Measurements from ENCODE around the gene SLC5A3. TPM values are rescaled to one million over a fixed set of nuclear protein-coding genes. Genes with fewer than 3 reads are reported as not detected.
A peak's percentile ranks its signal among the peaks of the same experiment; 100 is the strongest.

Gene SLC5A3
- total RNA-seq, 1 experiment from 2014 or later: 12.3 TPM

GRCh38 chr21:34100790-34101189 is 27.4 kb downstream of the SLC5A3 start:
- no CpG with 5 or more reads among the region's 4 CpGs for WGBS (ENCODE audit: extremely low coverage, insufficient read length, low lambda C conversion rate)

More at GRCh38 chr21:34100790-34101189, 27.4 kb downstream of the SLC5A3 start:
- no peak overlapping the region for H2AK5ac ChIP-seq (ENCODE audit: insufficient read length, low read length)
- no peak overlapping the region for H2BK20ac ChIP-seq (ENCODE audit: low read depth, low read length, poor library complexity, severe bottlenecking)
- H2BK120ac ChIP-seq (ENCODE audit: low read depth, low read length, poor library complexity, severe bottlenecking): no peak overlapping the region
- Mint-ChIP-seq H3K4me1 (peaks cover 41 to 50% of the 10 kb centered on the region in 2 experiments), H3K27ac (peak overlapping the region in 1 of 3 experiments; percentile 41; a peak in 2 of 7 replicates), H3K9me3 (no peaks in the 10 kb centered on the region), H3K4me3 (no peak overlapping the region), H3K27me3 (ENCODE audit: low read depth) (no peaks in the 10 kb centered on the region), H3K36me3 (ENCODE audit: insufficient read depth in 1 of 3, low read depth in 3 of 3) (peaks cover under 1 to 20% (median 18%) of the 10 kb centered on the region in 3 experiments; a peak in 6 of 7 replicates)
- H3K27ac ChIP-seq (ENCODE audit: insufficient read length, low read depth, low read length): no peak overlapping the region
- no peak overlapping the region for H4K5ac ChIP-seq (ENCODE audit: insufficient read length, low read depth, low read length)
- no peak overlapping the region for H2BK15ac ChIP-seq (ENCODE audit: low read depth, low read length)
- H3K56ac ChIP-seq (ENCODE audit: insufficient read length, low read depth, low read length): no peak overlapping the region
- no peak overlapping the region for H3K23ac ChIP-seq (ENCODE audit: insufficient read length, low read depth, low read length)
- no peak overlapping the region for H2AFZ ChIP-seq (ENCODE audit: low read length)
- H3K18ac ChIP-seq (ENCODE audit: insufficient read length, low read depth, low read length): no peak overlapping the region
- no peaks in the 10 kb centered on the region for H3K27me3 ChIP-seq (ENCODE audit: insufficient read depth, low read length)
- no peak overlapping the region for H2BK5ac ChIP-seq (ENCODE audit: insufficient read length, low read length)
- no peaks in the 10 kb centered on the region for H3K79me1 ChIP-seq (ENCODE audit: insufficient read depth, low read depth, low read length, poor library complexity, severe bottlenecking)
- H3K23me2 ChIP-seq (ENCODE audit: insufficient read length, low read depth, low read length, poor library complexity, severe bottlenecking): no peaks in the 10 kb centered on the region
- no peak for TF ChIP-seq CTCF (conservative IDR thresholded peaks at IDR 0.05)
- no peak overlapping the region for H4K8ac ChIP-seq (replicated peaks; ENCODE audit: insufficient read length, low read depth, low read length)
- DNase-seq: no peak
- no peak overlapping the region for H3K4ac ChIP-seq (ENCODE audit: low read depth, low read length)
- H4K91ac ChIP-seq (ENCODE audit: insufficient read length, low read depth, low read length): no peak overlapping the region
- H3K14ac ChIP-seq (ENCODE audit: insufficient read depth, low read length): no peak overlapping the region
- no peak overlapping the region for H3K9ac ChIP-seq (ENCODE audit: extremely low read depth, insufficient read length, low read length)
- H3K9me3 ChIP-seq (ENCODE audit: control insufficient read depth, low read depth, low read length): no peaks in the 10 kb centered on the region
- no peak overlapping the region for H3T11ph ChIP-seq (ENCODE audit: low read length)
- H3K79me2 ChIP-seq (ENCODE audit: insufficient read depth, low read length): peaks cover 14% of the 10 kb centered on the region; the same call in 1 of the 2 replicates
- H4K20me1 ChIP-seq (ENCODE audit: control insufficient read depth, insufficient read depth, insufficient read length): no peaks in the 10 kb centered on the region
- peaks cover 6% of the 10 kb centered on the region; the same call in 1 of the 2 replicates for H3K4me1 ChIP-seq (ENCODE audit: insufficient read depth, low read length)
- H2BK12ac ChIP-seq (ENCODE audit: insufficient read length, low read depth, low read length): no peak overlapping the region
- no peak overlapping the region for H3K4me2 ChIP-seq (ENCODE audit: insufficient read depth, insufficient read length, low read length)
